Measurements from ENCODE around the gene GAREM1.

DNA sequence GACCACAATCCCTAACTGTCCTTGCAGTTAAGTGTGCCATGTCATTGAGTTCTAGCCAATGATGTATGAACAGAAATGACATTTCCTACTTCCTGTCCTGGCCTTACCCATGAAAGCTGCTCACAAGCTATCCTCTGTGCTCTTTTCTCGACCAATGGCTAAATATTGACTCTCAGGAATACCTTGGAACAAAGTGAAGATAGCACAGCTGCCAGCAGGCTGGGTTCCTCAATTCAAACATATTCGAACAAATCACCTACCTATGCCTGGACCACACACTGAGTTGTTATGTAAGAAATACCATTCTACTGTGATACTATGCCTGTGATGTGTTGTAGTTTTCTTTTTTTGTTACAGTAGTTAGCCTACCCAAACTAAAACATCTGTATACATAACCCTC lies 65.1 kb downstream of the GAREM1 start:
- TF ChIP-seq, protein P1, sequence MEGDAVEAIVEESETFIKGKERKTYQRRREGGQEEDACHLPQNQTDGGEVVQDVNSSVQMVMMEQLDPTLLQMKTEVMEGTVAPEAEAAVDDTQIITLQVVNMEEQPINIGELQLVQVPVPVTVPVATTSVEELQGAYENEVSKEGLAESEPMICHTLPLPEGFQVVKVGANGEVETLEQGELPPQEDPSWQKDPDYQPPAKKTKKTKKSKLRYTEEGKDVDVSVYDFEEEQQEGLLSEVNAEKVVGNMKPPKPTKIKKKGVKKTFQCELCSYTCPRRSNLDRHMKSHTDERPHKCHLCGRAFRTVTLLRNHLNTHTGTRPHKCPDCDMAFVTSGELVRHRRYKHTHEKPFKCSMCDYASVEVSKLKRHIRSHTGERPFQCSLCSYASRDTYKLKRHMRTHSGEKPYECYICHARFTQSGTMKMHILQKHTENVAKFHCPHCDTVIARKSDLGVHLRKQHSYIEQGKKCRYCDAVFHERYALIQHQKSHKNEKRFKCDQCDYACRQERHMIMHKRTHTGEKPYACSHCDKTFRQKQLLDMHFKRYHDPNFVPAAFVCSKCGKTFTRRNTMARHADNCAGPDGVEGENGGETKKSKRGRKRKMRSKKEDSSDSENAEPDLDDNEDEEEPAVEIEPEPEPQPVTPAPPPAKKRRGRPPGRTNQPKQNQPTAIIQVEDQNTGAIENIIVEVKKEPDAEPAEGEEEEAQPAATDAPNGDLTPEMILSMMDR (IDR thresholded peaks at IDR 0.05) = no peak
- no peak for TF ChIP-seq POLR2A (IDR thresholded peaks at IDR 0.05)

All from Peyer's patch (tissue), 4 donors.